K562 (cell line): ENCODE measurements around the gene FBRS. TPM values are rescaled to one million over a fixed set of nuclear protein-coding genes. Genes with fewer than 3 reads are reported as not detected.

Source experiments
- ATAC-seq: fragments of 200-7000 bp; cut with Tn5 transposase; 3 replicates; pipeline ENCODE4 v1.9.1; 2020; ENCODE audit warnings: moderate library complexity
- BruUV-seq: library from RNA; stranded (reverse); fragments of 400-500 nt; replicated peaks from 2 replicates; lab custom pipeline; 2021; lab: Mats Ljungman, UMichigan
- CTCF ChIA-PET: fragments of 300-600 bp; formaldehyde crosslinking; extraction: SDS; loops from one replicate; lab custom pipeline; 2021; ENCODE audit warnings: low intra/inter-chr PET ratio; lab: Yijun Ruan, JAX
- POLR2A ChIA-PET: fragments of 300-600, 350-650 bp; sonication (Branson Sonifier 250); formaldehyde crosslinking; extraction: SDS; loops from one replicate; lab custom pipeline; 2021; ENCODE audit warnings: antibody characterized with exemption, inconsistent platforms; lab: Yijun Ruan, JAX
- DNase-seq, 4 experiments: peaks; one replicate each; pipeline versions ENCODE4 v3.0.0 to v3.0.0-alpha.2; 2011 to 2018; ENCODE audit warnings: low spot score in 3 of 4, mixed read lengths in 3 of 4; ENCODE audit errors: extremely low read depth in 1 of 4
- FAIRE-seq: peaks from 2 replicates; lab custom pipeline; 2011; peaks lifted over from hg19 to GRCh38; lab: Jason Lieb, UNC
- H2AFZ ChIP-seq: 2 replicates; pipeline ENCODE4 v1.6.0; 2011; ENCODE audit warnings: low read depth, low read length, control low read depth, inconsistent platforms
- H3K27ac ChIP-seq: fragments of 200-600 bp; 3 replicates; pipeline ENCODE4 v1.8.0; 2011; ENCODE audit warnings: low read depth, mild to moderate bottlenecking, control low read depth, inconsistent platforms, low read length, moderate library complexity, mixed read lengths; ENCODE audit errors: extremely low read depth
- H3K27me3 ChIP-seq, 2 experiments: fragments of 300-600 bp in 1 of 2; 2 replicates in 1 of 2; 3 replicates in 1 of 2; pipeline versions ENCODE4 v1.6.0 to v1.8.0; 2011; ENCODE audit warnings: inconsistent platforms in 2 of 2, low read length in 2 of 2, mild to moderate bottlenecking in 1 of 2, mixed read lengths in 1 of 2, moderate library complexity in 1 of 2; ENCODE audit not compliant: control insufficient read depth in 2 of 2, insufficient read depth in 2 of 2
- H3K36me3 ChIP-seq: fragments of 300-600 bp; 3 replicates; pipeline ENCODE4 v1.8.0; 2011; ENCODE audit warnings: mild to moderate bottlenecking, low read length, inconsistent platforms; ENCODE audit not compliant: control insufficient read depth, insufficient read depth
- H3K4me1 ChIP-seq, 2 experiments: fragments of 200-600 bp in 1 of 2; replicated peaks in 1 of 2; 2 replicates in 1 of 2; 3 replicates in 1 of 2; pipeline versions ENCODE4 v1.5.1 to v1.8.0; 2011; ENCODE audit warnings: inconsistent platforms in 2 of 2, low read length in 2 of 2, mild to moderate bottlenecking in 1 of 2, mixed read lengths in 1 of 2, moderate library complexity in 1 of 2; ENCODE audit not compliant: control insufficient read depth in 2 of 2, insufficient read depth in 2 of 2
- H3K4me2 ChIP-seq: 2 replicates; pipeline ENCODE4 v1.6.1; 2011; ENCODE audit warnings: low read length, control low read depth, inconsistent platforms, mixed read lengths; ENCODE audit not compliant: insufficient read depth
- H3K4me3 ChIP-seq: fragments of 200-600 bp; sonication (generic), shearing (Covaris generic); 2 replicates; pipeline ENCODE4 v1.5.1; 2016; ENCODE audit warnings: control low read depth, inconsistent platforms
- H3K79me2 ChIP-seq: fragments of 200-600 bp; 3 replicates; pipeline ENCODE4 v1.8.0; 2011; ENCODE audit warnings: low read length, inconsistent platforms; ENCODE audit not compliant: control insufficient read depth, insufficient read depth
- H3K9ac ChIP-seq, 2 experiments: 2 replicates each; pipeline versions ENCODE4 v1.6.0 to v1.6.1; 2011; ENCODE audit warnings: low read depth in 2 of 2, low read length in 2 of 2, control low read depth in 1 of 2, inconsistent platforms in 1 of 2, mild to moderate bottlenecking in 1 of 2, mixed read lengths in 1 of 2; ENCODE audit not compliant: insufficient read depth in 1 of 2
- H3K9me1 ChIP-seq: one replicate; pipeline ENCODE4 v1.6.0; 2011; ENCODE audit warnings: inconsistent platforms, mild to moderate bottlenecking, low read length, moderate library complexity; ENCODE audit not compliant: control insufficient read depth, insufficient read depth
- H3K9me3 ChIP-seq: replicated peaks from 2 replicates; pipeline ENCODE4 v1.5.1; 2011; ENCODE audit warnings: low read depth, low read length, inconsistent platforms; ENCODE audit not compliant: control insufficient read depth, insufficient read depth
- H4K20me1 ChIP-seq: replicated peaks from 2 replicates; pipeline ENCODE4 v1.6.1; 2011; ENCODE audit warnings: low read length, inconsistent platforms, mixed read lengths; ENCODE audit not compliant: control insufficient read depth, insufficient read depth
- CBX2 ChIP-seq: fragments of 200-600 bp; sonication (generic); IDR thresholded peaks from one replicate; pipeline ENCODE4 v1.6.1; 2012; ENCODE audit warnings: mild to moderate bottlenecking, low read length, inconsistent platforms; ENCODE audit not compliant: insufficient read depth, poor library complexity, severe bottlenecking
- CREB1 ChIP-seq, 2 experiments: sonication (generic) in 1 of 2; formaldehyde crosslinking in 1 of 2; IDR thresholded peaks; 2 replicates each; pipeline versions ENCODE4 v1.6.1 to v1.8.0; 2012 to 2022; ENCODE audit warnings: inconsistent platforms in 1 of 2, mild to moderate bottlenecking in 1 of 2, missing genetic modification reagents in 1 of 2, moderate library complexity in 1 of 2
- CUX1 ChIP-seq: fragments of 200-800 bp; sonication (Bioruptor generic); IDR thresholded peaks from 2 replicates; pipeline ENCODE4 v1.6.1; 2016; ENCODE audit warnings: missing genetic modification characterization, missing compliant biosample characterization
- HDGF ChIP-seq: fragments of 450-650 bp; IDR thresholded peaks from 2 replicates; pipeline ENCODE4 v1.6.1; 2016
- HES1 ChIP-seq: fragments of 450-650 bp; IDR thresholded peaks from 2 replicates; pipeline ENCODE4 v1.6.1; 2016; ENCODE audit warnings: low read depth, mild to moderate bottlenecking, moderate library complexity
- HNRNPL ChIP-seq: fragments of 200-400 bp; formaldehyde crosslinking; IDR thresholded peaks from 2 replicates; pipeline ENCODE4 v1.6.1; 2017; ENCODE audit warnings: low read depth, mild to moderate bottlenecking, low read length
- NCOA1 ChIP-seq: fragments of 450-650 bp; IDR thresholded peaks from 2 replicates; pipeline ENCODE4 v1.6.1; 2016; ENCODE audit warnings: low read depth
- TAF1 ChIP-seq: IDR thresholded peaks from 2 replicates; pipeline ENCODE4 v1.6.1; 2011; ENCODE audit warnings: mild to moderate bottlenecking, low read length, moderate library complexity; ENCODE audit not compliant: insufficient read depth, control insufficient read depth, severe bottlenecking; ENCODE audit errors: extremely low read depth
- ZBTB49 ChIP-seq: sonication (generic); formaldehyde crosslinking; IDR thresholded peaks from 2 replicates; pipeline ENCODE4 v1.8.0; 2022; ENCODE audit warnings: missing genetic modification reagents, mild to moderate bottlenecking, borderline replicate concordance
- ZNF23 ChIP-seq: fragments of 250-450 bp; sonication (Bioruptor Pico); IDR thresholded peaks from 2 replicates; pipeline ENCODE4 v1.4.0; 2020; ENCODE audit warnings: mild to moderate bottlenecking
- ZNF3 ChIP-seq: fragments of 250-450 bp; sonication (Bioruptor Pico); IDR thresholded peaks from 2 replicates; pipeline ENCODE4 v1.5.0; 2021; ENCODE audit warnings: mild to moderate bottlenecking, moderate library complexity
- WGBS: fragments of 100-300 bp; shearing (Covaris generic); methylation state at CpG from one replicate; pipeline ENCODE4 v1.1.6; 2016; ENCODE audit warnings: low coverage, mixed read lengths; ENCODE audit not compliant: insufficient coverage; ENCODE audit errors: missing lambda C conversion rate; 5-methylcytosine and 5-hydroxymethylcytosine counted together
- in situ Hi-C: fragments of 300-500 bp; cut with MboI; formaldehyde crosslinking; loops from 4 replicates; pipeline ENCODE4 v1.15.0; 2018; ENCODE audit warnings: inconsistent platforms, mixed read lengths
- intact Hi-C: fragments of 100-400 bp; cut with micrococcal nuclease; formaldehyde crosslinking; loops from 2 replicates; pipeline ENCODE4 v1.14.2; 2022
- polyA plus RNA-seq, 8 experiments: library from polyadenylated mRNA; depleted of rRNA in 4 of 8; stranded (reverse) in 5 of 8; unstranded in 3 of 8; fragments of >200 nt; fragmentation: Nextera tagmentation in 2 of 8; fragmentation: Illumina TruSeq in 1 of 8; extraction: Ambion mirVana in 2 of 8; extraction: Trizol in 1 of 8; gene quantifications; 2 replicates each; pipeline versions ENCODE4 v1.2.1 to v1.2.3, GENCODE V29; 2011 to 2014; ENCODE audit warnings: inconsistent platforms in 1 of 8, missing spikeins in 1 of 8
- total RNA-seq, 7 experiments: library from RNA; depleted of rRNA in 6 of 7; stranded (reverse); fragments of >200 nt in 6 of 7; fragmentation: Illumina TruSeq in 2 of 7; extraction: Trizol in 2 of 7; gene quantifications; 2 replicates each; pipeline versions ENCODE4 v1.2.1 to v1.2.3, GENCODE V29; 2011 to 2021; ENCODE audit warnings: low replicate concordance in 1 of 7

The FBRS gene
- total and polyA plus RNA-seq, 9 of the 15 experiments (the other 6 are each of a cell fraction or from before 2014, with no cell fraction given), result 0.32 to 59.5 (median 13.1) TPM

- POLR2A ChIA-PET, result interaction anchor here (0.6 to 0.7 kb wide), 3 partner anchors 74 to 558 kb away, joined by 3 read pairs; no protein-coding TSS in a partner anchor
- no peak for TF ChIP-seq CBX2
- no peak for TF ChIP-seq ZBTB49 (CRISPR knock-in tag)
- no peak for TF ChIP-seq CUX1 (CRISPR knock-in tag)
- TF ChIP-seq CREB1 (IDR thresholded peaks at IDR 0.05), result no peak
- TF ChIP-seq CREB1 (CRISPR knock-in tag; IDR thresholded peaks at IDR 0.05), result no peak
- TF ChIP-seq TAF1, result no peak
- no peak for TF ChIP-seq HNRNPL
- TF ChIP-seq ZNF23, result no peak
- no peak for TF ChIP-seq NCOA1
- no peak for TF ChIP-seq ZNF3 (CRISPR knock-in tag)
- no peak for TF ChIP-seq HDGF
- no peak for TF ChIP-seq HES1
Measured at GRCh38 chr16:30619638-30620037, 38.6 kb upstream of the FBRS start.

More at GRCh38 chr16:30619638-30620037, 38.6 kb upstream of the FBRS start:
- H3K79me2 ChIP-seq, result no peaks in the 10 kb centered on the region
- H3K4me3 ChIP-seq, result no peak overlapping the region
- no peak overlapping the region for H3K9ac ChIP-seq
- in situ Hi-C loops, result loop anchor here (10.0 kb wide), 1 partner anchor 185 kb away; the partner anchor contains the start of gene DCTPP1
- 57% methylated on average over 5 of the region's 5 CpGs for WGBS
- no peaks in the 10 kb centered on the region for H3K9me1 ChIP-seq
- DNase-seq, result no peak
- H3K9me3 ChIP-seq, result peaks cover 18% of the 10 kb centered on the region
- no peak overlapping the region for H3K4me2 ChIP-seq
- intact Hi-C loops, result no loop called here
- H3K27me3 ChIP-seq, result no peaks in the 10 kb centered on the region
- H3K36me3 ChIP-seq, result no peaks in the 10 kb centered on the region
- peaks cover 9% of the 10 kb centered on the region in 2 experiments; a peak in 4 of 5 replicates for H3K4me1 ChIP-seq
- H4K20me1 ChIP-seq, result no peaks in the 10 kb centered on the region
- no peak for FAIRE-seq
- no TSS peak for BruUV-seq
- ATAC-seq, result no peak
- no peak overlapping the region for H3K27ac ChIP-seq
- CTCF ChIA-PET, result no interaction called here
- no peak overlapping the region for H2AFZ ChIP-seq
